NB4 (cell line): ENCODE measurements around the gene RWDD1.

Source experiments
- DNase-seq: peaks from one replicate; pipeline ENCODE4 v3.0.0; 2010; ENCODE audit warnings: low read depth
- H3K4me3 ChIP-seq: one replicate; pipeline ENCODE4 v1.5.1; 2011; ENCODE audit warnings: mild to moderate bottlenecking, low read depth, low read length, moderate library complexity
- CTCF ChIP-seq: IDR thresholded peaks from one replicate; pipeline ENCODE4 v1.5.1; 2012; ENCODE audit warnings: low read depth, low read length
- MAX ChIP-seq: IDR thresholded peaks from 2 replicates; pipeline ENCODE4 v1.6.1; 2011; ENCODE audit warnings: low read depth, low read length
- MYC ChIP-seq: IDR thresholded peaks from 2 replicates; pipeline ENCODE4 v1.6.1; 2011; ENCODE audit warnings: low read depth, low read length
- POLR2A ChIP-seq: IDR thresholded peaks from 2 replicates; pipeline ENCODE4 v1.6.1; 2011; ENCODE audit warnings: mild to moderate bottlenecking; ENCODE audit not compliant: insufficient read length; ENCODE audit errors: extremely low read depth

Gene RWDD1

GRCh38 chr6:116561377-116562018, 9.8 kb upstream of the RWDD1 start:
- DNase-seq: peak; percentile 76
- TF ChIP-seq MYC (peak; percentile 38; the same call in 1 of the 2 replicates), MAX (peak; percentile 55), CTCF (peak; percentile 95), POLR2A (no peak)
- no peak overlapping the region for H3K4me3 ChIP-seq

GRCh38 chr6:116562019-116562403, 9.3 kb upstream of the RWDD1 start:
- no peak for DNase-seq
- no peak overlapping the region for H3K4me3 ChIP-seq
- no peak for TF ChIP-seq MYC
- TF ChIP-seq MAX: no peak
- no peak for TF ChIP-seq CTCF
- no peak for TF ChIP-seq POLR2A

GRCh38 chr6:116562614-116563013, 8.7 kb upstream of the RWDD1 start:
- H3K4me3 ChIP-seq: no peak overlapping the region
- TF ChIP-seq MAX: no peak
- TF ChIP-seq CTCF: no peak
- no peak for TF ChIP-seq MYC
- TF ChIP-seq POLR2A: no peak
- DNase-seq: no peak

- TF ChIP-seq MAX: no peak
- TF ChIP-seq CTCF: no peak
- TF ChIP-seq MYC: no peak
- no peak for TF ChIP-seq POLR2A
- H3K4me3 ChIP-seq: no peak overlapping the region
- no peak for DNase-seq
Measured at GRCh38 chr6:116563830-116564229, 7.5 kb upstream of the RWDD1 start.

GRCh38 chr6:116564311-116564710, 7.0 kb upstream of the RWDD1 start:
- no peak overlapping the region for H3K4me3 ChIP-seq
- TF ChIP-seq CTCF: no peak
- TF ChIP-seq MYC: no peak
- TF ChIP-seq POLR2A: no peak
- TF ChIP-seq MAX: no peak
- no peak for DNase-seq
